Sigmoid colon (tissue), 7 donors: ENCODE data around the gene CEL. TPM values are rescaled to one million over a fixed set of nuclear protein-coding genes. Genes with fewer than 3 reads are reported as not detected.

Experiments used
- DNase-seq: peaks from one replicate; pipeline ENCODE4 v3.0.0-alpha.2; 2019
- H3K27ac ChIP-seq, 4 donors: fragments of 200-600 bp; sonication (generic); one replicate each; pipeline ENCODE4 v1.5.1; 2016 to 2019; ENCODE audit warnings: mild to moderate bottlenecking in 1 of 4
- H3K27me3 ChIP-seq, 3 donors: fragments of 200-600 bp; sonication (generic); one replicate each; pipeline ENCODE4 v1.5.1; 2019; ENCODE audit warnings: mild to moderate bottlenecking in 1 of 3
- H3K36me3 ChIP-seq, 4 donors: fragments of 200-600 bp; sonication (generic); one replicate each; pipeline ENCODE4 v1.5.1; 2016 to 2019
- H3K4me1 ChIP-seq, 4 donors: fragments of 200-600 bp; sonication (generic); one replicate each; pipeline ENCODE4 v1.5.1; 2017 to 2019
- H3K4me3 ChIP-seq, 4 donors: fragments of 200-600 bp; sonication (generic); one replicate each; pipeline ENCODE4 v1.5.1; 2017 to 2019; ENCODE audit warnings: mild to moderate bottlenecking in 2 of 4, moderate library complexity in 1 of 4
- H3K9me3 ChIP-seq, 4 donors: fragments of 200-600 bp in 3 of 4; sonication (generic) in 3 of 4; one replicate each; pipeline versions ENCODE4 v1.5.1 to v1.6.1; 2013 to 2019
- EP300 ChIP-seq, 4 donors: sonication (generic); formaldehyde crosslinking; IDR thresholded peaks; one replicate each; pipeline ENCODE4 v1.6.1; 2017; ENCODE audit warnings: antibody characterized with exemption in 4 of 4
- POLR2A ChIP-seq, 2 donors: fragments of 450-650 bp; IDR thresholded peaks; one replicate each; pipeline ENCODE4 v1.6.1; 2016; ENCODE audit warnings: antibody characterized with exemption in 2 of 2, mild to moderate bottlenecking in 2 of 2, moderate library complexity in 2 of 2
- POLR2AphosphoS5 ChIP-seq, 4 donors: sonication (generic); formaldehyde crosslinking; IDR thresholded peaks; one replicate each; pipeline ENCODE4 v1.6.1; 2017; ENCODE audit warnings: antibody characterized with exemption in 4 of 4
- WGBS, 2 donors: extraction: QIAGEN DNeasy Blood & Tissue Kit; methylation state at CpG; one replicate each; pipeline ENCODE4 v1.1.7; 2013; 5-methylcytosine and 5-hydroxymethylcytosine counted together
- intact Hi-C: fragments of 100-400 bp; cut with DNase I; formaldehyde crosslinking; loops from one replicate; pipeline ENCODE4 v1.15.1; 2023
- polyA plus RNA-seq, 3 donors: library from polyadenylated mRNA; stranded (reverse); fragments of 200-250 nt; gene quantifications; one replicate each; pipeline ENCODE4 v1.2.3, GENCODE V29; 2013
- total RNA-seq, 4 donors: library from RNA; depleted of rRNA; stranded (reverse); fragments of >200 nt; gene quantifications; one replicate each; pipeline ENCODE4 v1.1.0, GENCODE V29; 2016
- TF ChIP-seq, protein P1 (sequence below), 4 experiments: fragments of 450-650 bp in 3 of 4; fragments of 200-600 bp in 1 of 4; IDR thresholded peaks; one replicate each; pipeline ENCODE4 v1.5.1; 2016 to 2019; ENCODE audit warnings: antibody characterized with exemption in 4 of 4, mild to moderate bottlenecking in 3 of 4, moderate library complexity in 2 of 4
- donor health status: healthy with polysubstance abuse.
- donor health status: Bipolar disorder and iron deficiency.
- donor health status: healthy.

CEL gene
- total and polyA plus RNA-seq, 7 donors, result 0.36 to 4.8 (median 1.0) TPM; not detected in 2

DNA sequence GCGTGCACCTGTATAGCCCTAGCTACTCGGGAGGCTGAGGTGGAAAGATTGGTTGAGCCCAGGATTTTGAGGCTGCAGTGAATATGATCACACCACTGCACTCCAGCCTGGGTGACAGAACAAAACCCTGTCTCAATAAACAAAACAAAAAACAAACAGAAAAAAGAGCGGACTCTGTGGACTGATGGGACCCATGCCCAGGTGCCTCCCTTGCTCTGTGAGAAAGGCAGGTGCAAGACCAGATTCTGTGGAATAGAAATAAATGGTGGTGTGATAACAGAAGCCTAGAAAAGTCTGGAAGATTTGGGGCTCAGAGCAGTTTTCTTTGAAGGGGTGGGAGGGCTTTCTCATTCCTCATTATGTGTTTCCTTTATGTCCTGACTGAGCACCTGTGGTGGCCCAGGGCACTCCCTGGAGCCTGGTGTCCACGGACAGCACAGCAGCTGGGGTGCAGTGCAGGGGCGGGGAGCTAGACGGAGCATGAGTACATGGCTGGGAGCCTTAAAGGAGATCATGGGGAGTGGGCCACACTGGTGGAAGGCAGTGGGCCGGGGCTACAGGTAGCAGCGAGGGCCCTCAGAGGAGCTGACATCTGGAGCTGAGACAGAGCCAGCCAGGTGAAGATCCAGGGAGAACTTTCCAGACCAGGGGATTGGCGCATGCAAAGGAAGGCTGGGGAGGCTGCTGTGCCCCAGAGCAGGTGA lies 15.4 kb upstream of the CEL start:
- no peak for TF ChIP-seq POLR2A (IDR thresholded peaks at IDR 0.05)
- TF ChIP-seq, protein P1, sequence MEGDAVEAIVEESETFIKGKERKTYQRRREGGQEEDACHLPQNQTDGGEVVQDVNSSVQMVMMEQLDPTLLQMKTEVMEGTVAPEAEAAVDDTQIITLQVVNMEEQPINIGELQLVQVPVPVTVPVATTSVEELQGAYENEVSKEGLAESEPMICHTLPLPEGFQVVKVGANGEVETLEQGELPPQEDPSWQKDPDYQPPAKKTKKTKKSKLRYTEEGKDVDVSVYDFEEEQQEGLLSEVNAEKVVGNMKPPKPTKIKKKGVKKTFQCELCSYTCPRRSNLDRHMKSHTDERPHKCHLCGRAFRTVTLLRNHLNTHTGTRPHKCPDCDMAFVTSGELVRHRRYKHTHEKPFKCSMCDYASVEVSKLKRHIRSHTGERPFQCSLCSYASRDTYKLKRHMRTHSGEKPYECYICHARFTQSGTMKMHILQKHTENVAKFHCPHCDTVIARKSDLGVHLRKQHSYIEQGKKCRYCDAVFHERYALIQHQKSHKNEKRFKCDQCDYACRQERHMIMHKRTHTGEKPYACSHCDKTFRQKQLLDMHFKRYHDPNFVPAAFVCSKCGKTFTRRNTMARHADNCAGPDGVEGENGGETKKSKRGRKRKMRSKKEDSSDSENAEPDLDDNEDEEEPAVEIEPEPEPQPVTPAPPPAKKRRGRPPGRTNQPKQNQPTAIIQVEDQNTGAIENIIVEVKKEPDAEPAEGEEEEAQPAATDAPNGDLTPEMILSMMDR (IDR thresholded peaks at IDR 0.05), result no peak
- TF ChIP-seq EP300 (IDR thresholded peaks at IDR 0.05), result no peak
- no peak for TF ChIP-seq POLR2AphosphoS5 (IDR thresholded peaks at IDR 0.05)
- H3K4me1 ChIP-seq, result no peaks in the 10 kb centered on the region
- H3K4me3 ChIP-seq, result no peak overlapping the region
- no peaks in the 10 kb centered on the region for H3K9me3 ChIP-seq
- intact Hi-C loops, result no loop called here
- peaks cover 15 to 97% (median 66%) of the 10 kb centered on the region in 4 donors for H3K36me3 ChIP-seq
- H3K27me3 ChIP-seq, result no peaks in the 10 kb centered on the region
- no peak for DNase-seq
- 94 to 96% methylated on average over 9 of the region's 9 CpGs for WGBS, 2 donors
- H3K27ac ChIP-seq, result no peak overlapping the region

DNA sequence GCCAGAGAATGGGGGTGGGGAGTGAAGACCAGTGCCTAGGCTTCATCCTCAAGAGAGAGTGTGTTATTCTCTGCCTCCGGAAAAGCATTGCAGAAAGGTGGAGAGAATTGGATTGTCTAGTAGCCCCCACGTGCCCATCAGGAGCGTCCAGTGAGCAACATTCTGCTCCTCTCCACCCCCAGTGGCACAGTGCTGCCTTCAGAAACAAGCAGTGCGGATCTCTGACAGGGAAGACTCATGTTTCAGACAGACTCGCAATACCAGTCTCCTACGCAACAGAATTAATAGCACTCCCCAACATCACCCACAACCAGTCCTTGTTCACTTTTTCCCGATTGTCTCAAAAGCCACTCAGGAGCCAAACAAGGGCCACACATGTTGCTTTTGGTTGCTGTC lies 14.9 kb upstream of the CEL start:
- Histone ChIP-seq H3K9me3 (no peaks in the 10 kb centered on the region), H3K27me3 (no peaks in the 10 kb centered on the region), H3K4me3 (no peak overlapping the region), H3K4me1 (no peaks in the 10 kb centered on the region), H3K36me3 (peaks cover 19 to 99% (median 70%) of the 10 kb centered on the region in 4 donors), H3K27ac (no peak overlapping the region)
- 92 to 97% methylated on average over 7 of the region's 7 CpGs for WGBS, 2 donors
- TF ChIP-seq EP300 (IDR thresholded peaks at IDR 0.05) (no peak), POLR2AphosphoS5 (IDR thresholded peaks at IDR 0.05) (no peak), POLR2A (IDR thresholded peaks at IDR 0.05) (no peak)
- TF ChIP-seq, protein P1 (IDR thresholded peaks at IDR 0.05), result no peak
- intact Hi-C loops, result no loop called here
- DNase-seq, result no peak

DNA sequence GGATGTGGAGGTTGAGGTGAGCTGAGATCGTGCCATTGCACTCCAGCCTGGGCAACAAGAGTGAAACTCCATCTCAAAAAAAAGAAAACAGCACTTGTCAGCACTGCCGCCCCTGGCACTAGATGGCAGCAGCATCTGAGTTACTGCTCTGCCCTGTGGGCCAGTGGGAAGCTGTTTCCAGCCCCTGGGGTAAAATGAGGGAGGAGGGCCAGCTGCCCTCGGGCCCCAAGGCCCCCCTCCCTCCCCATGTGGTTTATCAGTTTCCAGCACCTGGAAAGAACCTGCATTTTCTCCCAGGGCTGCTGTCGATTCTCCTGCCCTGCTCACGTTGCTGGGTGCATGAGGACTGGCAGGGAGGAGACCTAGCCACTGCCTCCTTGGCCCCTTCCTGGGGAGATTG lies 13.2 kb upstream of the CEL start:
- intact Hi-C loops, result no loop called here
- TF ChIP-seq POLR2A (IDR thresholded peaks at IDR 0.05) (no peak), POLR2AphosphoS5 (IDR thresholded peaks at IDR 0.05) (no peak), EP300 (IDR thresholded peaks at IDR 0.05) (no peak)
- TF ChIP-seq, protein P1 (IDR thresholded peaks at IDR 0.05), result peak in 1 of 4 experiments; percentile 21
- Histone ChIP-seq H3K4me1 (no peaks in the 10 kb centered on the region), H3K27ac (no peak overlapping the region), H3K4me3 (no peak overlapping the region), H3K36me3 (peaks cover 10 to 99% (median 67%) of the 10 kb centered on the region in 4 donors), H3K27me3 (no peaks in the 10 kb centered on the region), H3K9me3 (no peaks in the 10 kb centered on the region)
- 50 to 53% methylated on average over 5 of the region's 5 CpGs for WGBS, 2 donors
- no peak for DNase-seq

DNA sequence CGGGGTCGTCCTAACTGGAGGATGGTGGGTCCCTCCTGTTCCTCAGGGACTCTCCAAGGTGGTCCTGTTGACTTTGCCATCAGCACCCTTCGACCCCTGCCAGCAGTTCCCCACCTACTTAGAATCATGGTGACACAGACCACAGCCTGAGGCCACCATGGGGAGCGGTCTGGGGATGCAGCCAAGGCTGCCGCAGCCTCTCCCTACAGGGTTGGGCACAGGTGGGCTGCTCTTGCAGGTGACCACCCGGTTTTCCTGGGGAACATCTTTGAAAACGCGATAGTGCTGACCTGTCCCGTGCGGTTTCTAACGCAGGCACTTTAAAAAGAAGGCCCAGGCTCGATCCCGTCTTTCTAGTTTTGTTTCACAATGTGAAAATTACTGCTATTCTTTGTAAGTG lies 12.7 kb upstream of the CEL start:
- TF ChIP-seq EP300 (IDR thresholded peaks at IDR 0.05), result no peak
- no peak for TF ChIP-seq POLR2A (IDR thresholded peaks at IDR 0.05)
- TF ChIP-seq, protein P1 (IDR thresholded peaks at IDR 0.05), result no peak
- TF ChIP-seq POLR2AphosphoS5 (IDR thresholded peaks at IDR 0.05), result no peak
- H3K27ac ChIP-seq, result no peak overlapping the region
- no peak for DNase-seq
- H3K36me3 ChIP-seq, result peaks cover 12 to 99% (median 67%) of the 10 kb centered on the region in 4 donors
- H3K27me3 ChIP-seq, result no peaks in the 10 kb centered on the region
- no peaks in the 10 kb centered on the region for H3K9me3 ChIP-seq
- no peak overlapping the region for H3K4me3 ChIP-seq
- H3K4me1 ChIP-seq, result no peaks in the 10 kb centered on the region
- WGBS, 2 donors, result 92 to 95% methylated on average over 13 of the region's 13 CpGs
- intact Hi-C loops, result no loop called here
